ENCODE measurements around the gene DNAJC30.
"Not testable (repeated sequence)": the region's sequence is repeated elsewhere in the genome, so short reads cannot be mapped to it uniquely, and the experiment has no call there.

DNAJC30 gene

DNA sequence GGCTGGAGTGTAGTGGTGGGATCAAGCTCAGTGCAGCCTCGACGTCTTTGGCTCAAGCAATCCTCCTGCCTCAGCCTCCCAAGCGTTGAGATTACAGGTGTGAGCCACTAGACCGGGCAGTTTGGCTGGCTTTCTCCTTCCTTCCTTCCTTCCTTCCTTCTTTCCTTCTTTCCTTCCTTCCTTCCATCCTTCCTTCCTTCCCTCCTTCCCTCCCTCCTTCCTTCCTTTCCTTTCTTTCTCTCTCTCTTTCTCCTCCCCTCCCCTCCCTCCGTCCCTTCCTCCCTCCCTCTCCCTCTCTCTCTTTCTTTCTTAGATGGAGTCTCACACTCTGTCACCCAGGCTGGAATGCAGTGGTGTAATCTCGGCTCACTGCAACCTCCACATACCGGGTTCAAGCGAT is 23.3 kb downstream of the DNAJC30 start:
- TF ChIP-seq, protein P1, sequence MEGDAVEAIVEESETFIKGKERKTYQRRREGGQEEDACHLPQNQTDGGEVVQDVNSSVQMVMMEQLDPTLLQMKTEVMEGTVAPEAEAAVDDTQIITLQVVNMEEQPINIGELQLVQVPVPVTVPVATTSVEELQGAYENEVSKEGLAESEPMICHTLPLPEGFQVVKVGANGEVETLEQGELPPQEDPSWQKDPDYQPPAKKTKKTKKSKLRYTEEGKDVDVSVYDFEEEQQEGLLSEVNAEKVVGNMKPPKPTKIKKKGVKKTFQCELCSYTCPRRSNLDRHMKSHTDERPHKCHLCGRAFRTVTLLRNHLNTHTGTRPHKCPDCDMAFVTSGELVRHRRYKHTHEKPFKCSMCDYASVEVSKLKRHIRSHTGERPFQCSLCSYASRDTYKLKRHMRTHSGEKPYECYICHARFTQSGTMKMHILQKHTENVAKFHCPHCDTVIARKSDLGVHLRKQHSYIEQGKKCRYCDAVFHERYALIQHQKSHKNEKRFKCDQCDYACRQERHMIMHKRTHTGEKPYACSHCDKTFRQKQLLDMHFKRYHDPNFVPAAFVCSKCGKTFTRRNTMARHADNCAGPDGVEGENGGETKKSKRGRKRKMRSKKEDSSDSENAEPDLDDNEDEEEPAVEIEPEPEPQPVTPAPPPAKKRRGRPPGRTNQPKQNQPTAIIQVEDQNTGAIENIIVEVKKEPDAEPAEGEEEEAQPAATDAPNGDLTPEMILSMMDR (conservative IDR thresholded peaks at IDR 0.05; ENCODE audit: low read depth, low read length), result no peak
- no peak for DNase-seq (ENCODE audit: low read depth)
- H3K4me3 ChIP-seq (ENCODE audit: low read length), result no peak overlapping the region

DNA sequence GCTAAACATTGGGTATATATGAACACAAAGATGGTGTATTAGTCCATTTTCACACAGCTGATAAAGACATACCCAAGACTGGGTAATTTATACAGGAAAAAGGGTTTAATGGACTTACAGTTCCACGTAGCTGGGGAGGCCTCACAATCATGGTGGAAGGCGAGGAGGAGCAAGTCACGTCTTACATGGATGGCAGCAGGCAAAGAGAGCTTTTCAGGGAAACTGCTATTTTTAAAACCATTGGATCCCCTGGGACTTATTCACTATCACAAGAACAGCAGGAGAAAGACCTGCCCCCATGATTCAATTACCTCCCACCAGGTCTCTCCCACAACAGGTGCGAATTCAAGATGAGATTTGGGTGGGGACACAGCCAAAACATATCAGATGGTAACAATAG is 27.9 kb downstream of the DNAJC30 start:
- not testable (repeated sequence) for DNase-seq (ENCODE audit: low read depth); H3K4me3 ChIP-seq (ENCODE audit: low read length)

DNA sequence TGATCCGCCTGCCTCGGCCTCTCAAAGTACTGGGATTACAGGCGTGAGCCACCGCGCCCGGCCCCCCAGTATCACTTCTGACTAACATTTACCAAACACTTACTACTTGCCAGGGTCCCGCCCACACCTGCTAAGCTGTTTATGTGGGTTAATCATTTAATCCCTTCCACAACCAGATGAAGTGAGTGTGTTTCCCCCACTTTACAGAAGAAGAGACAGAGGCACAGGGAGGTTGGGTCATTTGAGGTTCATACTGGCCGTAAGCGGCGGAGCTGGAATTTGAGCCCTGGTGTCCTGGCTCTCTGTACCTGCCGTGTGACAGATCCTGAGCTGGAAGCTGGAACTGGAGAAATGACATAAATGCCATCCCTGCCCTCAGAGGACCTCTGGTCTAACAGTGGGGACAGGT is 30.7 kb downstream of the DNAJC30 start:
- no peak overlapping the region for H3K4me3 ChIP-seq (ENCODE audit: low read length)
- TF ChIP-seq, protein P1 (conservative IDR thresholded peaks at IDR 0.05; ENCODE audit: low read depth, low read length), result no peak
- DNase-seq (ENCODE audit: low read depth), result peak; percentile 21

DNA sequence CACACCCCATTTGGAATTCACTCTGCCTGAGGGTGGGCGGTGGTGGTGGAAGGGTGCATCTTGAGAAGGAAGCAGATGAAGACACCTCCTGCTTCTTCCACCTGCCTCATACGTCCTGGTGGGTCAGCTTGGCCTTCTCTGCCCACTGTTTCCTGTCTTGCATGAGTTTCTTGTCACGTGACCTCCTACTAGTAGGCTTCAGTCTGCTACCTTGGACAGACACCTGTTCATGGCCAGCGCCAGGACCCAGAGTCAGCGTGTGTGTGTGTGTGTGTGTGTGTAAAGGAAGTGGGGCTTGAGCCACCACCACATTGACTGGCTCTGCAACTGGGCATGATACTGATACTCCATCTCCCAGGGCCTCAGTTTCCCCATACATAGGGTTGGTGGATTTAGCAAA is 32.7 kb downstream of the DNAJC30 start:
- no peak for DNase-seq (ENCODE audit: low read depth)
- H3K4me3 ChIP-seq (ENCODE audit: low read length), result no peak overlapping the region
- TF ChIP-seq, protein P1 (conservative IDR thresholded peaks at IDR 0.05; ENCODE audit: low read depth, low read length), result no peak

DNA sequence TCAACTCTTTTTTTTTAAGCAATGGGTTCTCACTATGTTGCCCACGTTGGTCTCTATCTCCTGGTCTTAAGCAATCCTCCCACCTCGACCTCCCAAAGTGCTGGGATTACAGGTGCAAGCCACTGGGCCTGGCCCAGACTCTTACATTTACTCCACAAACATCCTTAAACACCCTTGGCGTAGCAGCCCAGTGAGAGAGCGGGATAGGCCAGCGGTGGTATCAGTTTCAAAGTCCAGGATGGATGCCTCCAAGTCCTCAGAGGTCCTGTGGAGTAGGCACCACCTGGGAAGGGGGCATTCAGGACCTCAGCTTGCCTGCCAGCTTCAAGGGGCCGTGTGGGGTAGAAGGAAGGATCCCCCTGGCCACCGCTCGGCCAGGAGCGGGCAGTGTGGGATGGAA is 33.7 kb downstream of the DNAJC30 start:
- TF ChIP-seq, protein P1 (conservative IDR thresholded peaks at IDR 0.05; ENCODE audit: low read depth, low read length), result no peak
- H3K4me3 ChIP-seq (ENCODE audit: low read length), result no peak overlapping the region
- DNase-seq (ENCODE audit: low read depth), result no peak

DNA sequence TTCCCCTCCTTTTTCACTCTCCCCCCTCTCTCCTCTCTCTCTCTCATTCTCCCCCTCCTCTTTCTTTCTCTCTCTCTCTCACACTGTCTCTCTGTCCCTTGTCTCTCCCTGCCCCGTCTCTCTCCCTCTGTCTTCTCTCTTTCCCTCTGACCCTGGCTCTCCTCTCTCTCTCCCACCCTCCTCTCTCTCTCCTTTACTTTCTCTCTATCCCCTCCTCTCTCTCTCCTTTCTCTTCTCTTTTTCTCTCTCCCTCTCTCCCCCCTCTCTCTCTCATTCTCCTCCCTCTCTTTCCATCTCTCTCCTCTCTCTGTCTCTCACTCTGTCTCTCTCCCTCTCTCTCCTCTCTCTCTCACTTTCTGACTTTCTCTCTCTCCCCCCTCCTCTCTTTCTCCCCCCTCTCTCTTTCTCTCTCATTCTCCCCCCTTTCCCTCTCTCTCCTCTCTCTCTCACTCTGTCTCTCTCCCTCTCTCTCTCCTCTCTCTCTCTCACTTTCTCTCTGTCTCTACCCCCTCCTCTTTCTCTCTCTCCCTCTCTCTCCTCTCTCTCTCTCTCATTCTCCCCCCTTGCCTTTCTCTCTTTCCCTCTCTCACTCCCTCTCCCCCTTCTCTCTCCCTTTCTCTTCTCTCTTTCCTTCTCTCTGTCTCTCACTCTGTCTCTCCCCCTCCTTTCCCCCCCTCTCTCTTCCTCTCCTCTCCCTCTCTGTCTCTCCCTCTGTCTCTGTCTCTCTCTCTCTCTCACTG is 34.5 kb downstream of the DNAJC30 start:
- no peak overlapping the region for H3K4me3 ChIP-seq (ENCODE audit: low read length)
- no peak for DNase-seq (ENCODE audit: low read depth)
- TF ChIP-seq, protein P1 (conservative IDR thresholded peaks at IDR 0.05; ENCODE audit: low read depth, low read length), result no peak

DNA sequence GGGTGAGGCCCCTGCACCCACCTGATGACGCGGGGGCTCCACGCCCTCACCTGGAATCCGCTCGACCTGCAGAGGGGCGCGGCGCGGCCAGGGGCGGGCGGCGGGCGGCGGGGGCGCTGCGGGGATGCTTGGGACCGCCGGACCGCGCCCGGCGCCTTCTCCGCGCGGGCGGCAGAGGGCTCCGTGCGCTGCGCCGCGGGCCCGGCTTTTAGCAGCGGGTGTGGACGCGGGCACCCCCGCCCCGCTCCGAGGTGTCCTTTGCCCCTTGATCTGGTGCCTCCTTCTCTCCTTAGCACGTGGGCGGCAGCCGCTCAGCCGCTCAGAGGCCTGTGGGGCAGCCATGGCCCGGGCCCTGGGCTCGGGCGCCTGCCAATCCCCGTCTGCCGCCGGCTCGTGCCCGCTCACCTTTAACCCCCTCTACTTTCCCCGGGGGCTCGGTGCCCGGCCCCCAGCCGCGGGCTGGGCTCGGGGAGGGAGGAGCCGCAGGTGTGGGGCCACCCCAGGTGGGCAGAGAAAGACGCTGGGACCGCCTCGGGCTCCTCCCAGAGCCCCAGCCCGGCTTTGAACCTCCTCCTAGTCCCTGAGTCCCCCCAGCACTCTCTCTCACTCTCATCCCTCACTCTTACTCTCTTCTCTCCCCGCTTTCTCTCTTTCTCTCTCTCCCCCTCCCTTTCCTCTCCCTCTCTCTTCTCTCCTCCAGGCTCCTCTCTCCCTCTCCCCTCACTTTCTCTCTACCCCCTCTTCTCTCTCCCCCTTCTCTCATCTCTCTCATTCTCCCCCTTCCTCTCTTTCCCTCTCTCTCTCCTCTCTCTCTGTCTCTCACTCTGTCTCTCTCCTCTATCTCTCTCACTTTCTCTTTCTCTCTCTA is 35.3 kb downstream of the DNAJC30 start:
- H3K4me3 ChIP-seq (ENCODE audit: low read length), result peak overlapping the region; percentile 22
- TF ChIP-seq, protein P1 (conservative IDR thresholded peaks at IDR 0.05; ENCODE audit: low read depth, low read length), result no peak
- DNase-seq (ENCODE audit: low read depth), result no peak
